ENCODE data around the gene CCDC117. TPM values are rescaled to one million over a fixed set of nuclear protein-coding genes. Genes with fewer than 3 reads are reported as not detected.

The CCDC117 gene
- polyA plus RNA-seq, 1 donor from 2014 or later, result 23.1 TPM

DNA sequence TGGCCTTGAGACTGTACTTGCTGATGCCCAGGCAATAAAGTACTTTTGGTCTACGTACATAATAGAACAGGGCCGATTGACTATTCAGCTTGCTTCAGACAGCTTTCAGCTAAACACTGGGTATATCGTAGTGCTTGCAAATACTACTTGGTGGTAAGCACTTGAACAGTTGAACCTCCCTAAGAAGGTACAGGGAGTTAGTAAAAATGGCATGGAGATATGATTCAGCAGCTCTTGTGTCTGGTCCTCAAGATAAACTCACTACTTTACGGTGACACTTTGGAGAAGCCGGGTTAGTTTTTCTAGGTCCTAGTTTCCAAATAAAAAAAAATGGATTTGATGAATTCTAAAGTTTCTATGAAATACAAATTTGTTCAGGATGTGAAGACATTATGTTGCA is 7.3 kb downstream of the CCDC117 start:
- Histone ChIP-seq H3K9me2 (ENCODE audit: insufficient read depth, low read length) (no peaks in the 10 kb centered on the region), H2AFZ (ENCODE audit: low read depth, low read length) (no peak overlapping the region), H3K9ac (ENCODE audit: low read length) (no peak overlapping the region), H3K4me3 (ENCODE audit: low read length) (no peak overlapping the region), H4K20me1 (ENCODE audit: insufficient read depth) (no peaks in the 10 kb centered on the region), H3K79me2 (replicated peaks; ENCODE audit: insufficient read depth, low read length) (peaks cover 2% of the 10 kb centered on the region), H3F3A (ENCODE audit: insufficient read depth, low read length, poor library complexity, severe bottlenecking) (no peaks in the 10 kb centered on the region), H3K4me2 (ENCODE audit: low read length) (no peak overlapping the region), H3K36me3 (ENCODE audit: insufficient read depth, low read length) (no peaks in the 10 kb centered on the region), H3K9me3 (ENCODE audit: low read length) (no peaks in the 10 kb centered on the region), H3K27ac (ENCODE audit: low read length) (no peak overlapping the region), H3K27me3 (ENCODE audit: insufficient read depth, low read depth, low read length) (no peaks in the 10 kb centered on the region)
- TF ChIP-seq REST (IDR thresholded peaks at IDR 0.05; ENCODE audit: borderline replicate concordance), result no peak
- no peak for TF ChIP-seq MXI1 (conservative IDR thresholded peaks at IDR 0.05; ENCODE audit: poor library complexity, severe bottlenecking)
- TF ChIP-seq EZH2 (IDR thresholded peaks at IDR 0.05; ENCODE audit: borderline replicate concordance, insufficient read depth, low read length, poor library complexity, severe bottlenecking), result no peak
- TF ChIP-seq SMC3 (conservative IDR thresholded peaks at IDR 0.05; ENCODE audit: poor library complexity), result no peak
- TF ChIP-seq POLR2AphosphoS5 (IDR thresholded peaks at IDR 0.05), result no peak
- no peak for TF ChIP-seq CTCF (IDR thresholded peaks at IDR 0.05; ENCODE audit: poor library complexity, severe bottlenecking)
- TF ChIP-seq RAD21 (conservative IDR thresholded peaks at IDR 0.05), result no peak

GRCh38 chr22:28780296-28780695 is 7.8 kb downstream of the CCDC117 start:
- Histone ChIP-seq H3F3A (ENCODE audit: insufficient read depth, low read length, poor library complexity, severe bottlenecking) (no peaks in the 10 kb centered on the region), H3K4me3 (ENCODE audit: low read length) (no peak overlapping the region), H3K9ac (ENCODE audit: low read length) (no peak overlapping the region), H2AFZ (ENCODE audit: low read depth, low read length) (no peak overlapping the region), H3K27ac (ENCODE audit: low read length) (no peak overlapping the region), H3K36me3 (ENCODE audit: insufficient read depth, low read length) (no peaks in the 10 kb centered on the region), H3K27me3 (ENCODE audit: insufficient read depth, low read depth, low read length) (no peaks in the 10 kb centered on the region), H4K20me1 (ENCODE audit: insufficient read depth) (no peaks in the 10 kb centered on the region), H3K79me2 (replicated peaks; ENCODE audit: insufficient read depth, low read length) (peaks cover under 1% of the 10 kb centered on the region), H3K4me2 (ENCODE audit: low read length) (no peak overlapping the region), H3K9me2 (ENCODE audit: insufficient read depth, low read length) (no peaks in the 10 kb centered on the region), H3K9me3 (ENCODE audit: low read length) (no peaks in the 10 kb centered on the region)
- TF ChIP-seq MXI1 (conservative IDR thresholded peaks at IDR 0.05; ENCODE audit: poor library complexity, severe bottlenecking) (no peak), POLR2AphosphoS5 (IDR thresholded peaks at IDR 0.05) (no peak), EP300 (conservative IDR thresholded peaks at IDR 0.05; ENCODE audit: poor library complexity, severe bottlenecking) (no peak), CTCF (IDR thresholded peaks at IDR 0.05; ENCODE audit: poor library complexity, severe bottlenecking) (no peak), REST (IDR thresholded peaks at IDR 0.05; ENCODE audit: borderline replicate concordance) (no peak), SMC3 (conservative IDR thresholded peaks at IDR 0.05; ENCODE audit: poor library complexity) (no peak), RAD21 (conservative IDR thresholded peaks at IDR 0.05) (no peak), TAF1 (IDR thresholded peaks at IDR 0.05; ENCODE audit: low read depth) (no peak), EZH2 (IDR thresholded peaks at IDR 0.05; ENCODE audit: borderline replicate concordance, insufficient read depth, low read length, poor library complexity, severe bottlenecking) (no peak)
